NCI-H187 treated with DMSO at 0.1 percent for 48 hours (cell line): Measurements from ENCODE around the gene PSMC6.

Experiments
- DNase-seq: peaks from one replicate; lab custom pipeline; 2025; lab: John Stamatoyannopoulos, UW

The PSMC6 gene

GRCh38 chr14:52706724-52707706 lies at the start of gene PSMC6:
TSS of gene PSMC6 (plus strand) at chr14:52707200. CDS start at chr14:52707220, 20 bp downstream.
- peak; percentile 88 for DNase-seq

GRCh38 chr14:52660325-52660724 lies 46.7 kb upstream of the PSMC6 start:
- no peak for DNase-seq

GRCh38 chr14:52660832-52661231 lies 46.2 kb upstream of the PSMC6 start:
- DNase-seq = no peak

- no peak for DNase-seq
Measured at GRCh38 chr14:52661314-52661713, 45.7 kb upstream of the PSMC6 start.

- no peak for DNase-seq
Measured at GRCh38 chr14:52663850-52664249, 43.1 kb upstream of the PSMC6 start.

GRCh38 chr14:52678591-52678990 lies 28.4 kb upstream of the PSMC6 start:
- DNase-seq = no peak

- DNase-seq = no peak
Measured at GRCh38 chr14:52683985-52684520, 22.9 kb upstream of the PSMC6 start.

- no peak for DNase-seq
Measured at GRCh38 chr14:52686176-52686575, 20.8 kb upstream of the PSMC6 start.

- no peak for DNase-seq
Measured at GRCh38 chr14:52690983-52691760, 15.8 kb upstream of the PSMC6 start.

- no peak for DNase-seq
Measured at GRCh38 chr14:52692248-52692962, 14.6 kb upstream of the PSMC6 start.

- no peak for DNase-seq
Measured at GRCh38 chr14:52693036-52693435, 14.0 kb upstream of the PSMC6 start.

GRCh38 chr14:52693532-52693931 lies 13.5 kb upstream of the PSMC6 start:
- no peak for DNase-seq

GRCh38 chr14:52694761-52695480 lies 12.1 kb upstream of the PSMC6 start:
- no peak for DNase-seq

- DNase-seq = peak; percentile 21
Measured at GRCh38 chr14:52695481-52696091, 11.4 kb upstream of the PSMC6 start, which contains the start of gene ERO1A. TSS of gene ERO1A (minus strand) at chr14:52695558. CDS start at chr14:52695481, 77 bp downstream.

- no peak for DNase-seq
Measured at GRCh38 chr14:52700701-52701172, 6.3 kb upstream of the PSMC6 start.

- no peak for DNase-seq
Measured at GRCh38 chr14:52701223-52701622, 5.8 kb upstream of the PSMC6 start.

- DNase-seq = no peak
Measured at GRCh38 chr14:52703225-52703624, 3.8 kb upstream of the PSMC6 start.

GRCh38 chr14:52703664-52704063 lies 3.3 kb upstream of the PSMC6 start:
- DNase-seq = no peak

- no peak for DNase-seq
Measured at GRCh38 chr14:52706286-52706685, 714 bp upstream of the PSMC6 start.

GRCh38 chr14:52711666-52712065 lies 4.7 kb downstream of the PSMC6 start:
- DNase-seq = no peak

- DNase-seq = no peak
Measured at GRCh38 chr14:52716155-52716554, 9.2 kb downstream of the PSMC6 start.
